ENCODE results near the gene REEP6. TPM values are rescaled to one million over a fixed set of nuclear protein-coding genes. Genes with fewer than 3 reads are reported as not detected.

REEP6 gene
- total RNA-seq, 1 donor from 2014 or later = 0.20 TPM

GRCh38 chr19:1456121-1456900 lies 34.7 kb upstream of the REEP6 start:
- no peak for DNase-seq (ENCODE audit: low read depth in 2 of 2)

- no peak for DNase-seq (ENCODE audit: low read depth in 2 of 2)
Observed at GRCh38 chr19:1457031-1457739, 33.8 kb upstream of the REEP6 start.

- no peak for DNase-seq (ENCODE audit: low read depth in 2 of 2)
Observed at GRCh38 chr19:1457892-1458291, 33.1 kb upstream of the REEP6 start.

GRCh38 chr19:1459479-1459878 lies 31.5 kb upstream of the REEP6 start:
- no peak for DNase-seq (ENCODE audit: low read depth in 2 of 2)

- DNase-seq (ENCODE audit: low read depth in 2 of 2) = no peak
Observed at GRCh38 chr19:1460033-1460995, 30.7 kb upstream of the REEP6 start.

GRCh38 chr19:1461862-1462261 lies 29.1 kb upstream of the REEP6 start:
- DNase-seq (ENCODE audit: low read depth in 2 of 2) = no peak

GRCh38 chr19:1465191-1466016 lies 25.6 kb upstream of the REEP6 start:
- peak; percentile 69 to 78 for DNase-seq (ENCODE audit: low read depth in 2 of 2)

GRCh38 chr19:1466018-1466460 lies 24.9 kb upstream of the REEP6 start:
- no peak for DNase-seq (ENCODE audit: low read depth in 2 of 2)

- DNase-seq (ENCODE audit: low read depth in 2 of 2) = no peak
Observed at GRCh38 chr19:1466461-1467214, 24.3 kb upstream of the REEP6 start.

GRCh38 chr19:1467215-1467489 lies 23.8 kb upstream of the REEP6 start:
- DNase-seq (ENCODE audit: low read depth in 2 of 2) = no peak

GRCh38 chr19:1467490-1468273 lies 23.3 kb upstream of the REEP6 start:
- no peak for DNase-seq (ENCODE audit: low read depth in 2 of 2)

GRCh38 chr19:1468274-1468820 lies 22.6 kb upstream of the REEP6 start:
- DNase-seq (ENCODE audit: low read depth in 2 of 2) = no peak

GRCh38 chr19:1468821-1469254 lies 22.1 kb upstream of the REEP6 start:
- DNase-seq (ENCODE audit: low read depth in 2 of 2) = no peak

GRCh38 chr19:1469255-1470054 lies 21.5 kb upstream of the REEP6 start:
- DNase-seq (ENCODE audit: low read depth in 2 of 2) = no peak

- DNase-seq (ENCODE audit: low read depth in 2 of 2) = no peak
Observed at GRCh38 chr19:1470055-1470304, 21.0 kb upstream of the REEP6 start.

- no peak for DNase-seq (ENCODE audit: low read depth in 2 of 2)
Observed at GRCh38 chr19:1470305-1471009, 20.5 kb upstream of the REEP6 start.

- no peak for DNase-seq (ENCODE audit: low read depth in 2 of 2)
Observed at GRCh38 chr19:1471010-1471514, 19.9 kb upstream of the REEP6 start.

Data from lung microvascular endothelial cell (primary cell).